ENCODE data around the gene WDR49.
"Not testable (repeated sequence)": the region's sequence is repeated elsewhere in the genome, so short reads cannot be mapped to it uniquely, and the experiment has no call there.

Gene WDR49

DNA sequence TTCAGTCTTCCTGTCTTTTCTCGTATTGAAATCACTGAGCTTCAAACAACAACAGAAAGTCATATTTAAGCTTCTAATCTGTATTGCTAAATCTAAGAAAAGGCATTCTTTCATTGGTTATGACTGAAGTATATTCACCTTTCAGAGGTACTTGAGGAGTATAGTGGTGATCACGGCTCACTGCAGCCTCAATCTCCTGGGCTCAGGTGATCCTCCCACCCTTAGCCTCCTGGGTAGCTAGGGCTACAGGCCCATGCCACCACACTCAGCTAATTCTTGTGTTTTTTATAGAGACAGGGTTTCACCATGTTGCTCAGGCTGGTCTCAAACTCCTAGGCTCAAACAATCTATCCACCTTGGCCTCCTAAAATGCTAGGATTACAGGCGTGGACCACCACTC is 38.7 kb downstream of the WDR49 start:
- DNase-seq, result no peak

DNA sequence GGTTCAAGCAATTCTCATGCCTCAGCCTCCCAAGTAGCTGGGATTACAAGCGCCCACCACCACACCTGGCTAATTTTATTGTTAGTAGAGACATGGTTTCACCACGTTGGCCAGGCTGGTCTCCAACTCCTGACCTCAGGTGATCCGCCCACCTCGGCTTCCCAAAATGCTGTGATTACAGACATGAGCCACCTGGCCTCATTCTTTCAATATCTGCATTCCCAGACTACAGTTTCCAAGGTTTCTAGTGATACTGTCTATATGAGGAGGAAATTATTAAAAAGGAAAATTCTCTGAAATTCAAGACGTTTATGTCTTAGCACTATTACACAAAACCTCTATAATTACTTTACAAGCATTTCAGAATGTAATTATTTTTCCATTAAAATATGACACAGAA is 39.5 kb downstream of the WDR49 start:
- DNase-seq, result not testable (repeated sequence)

DNA sequence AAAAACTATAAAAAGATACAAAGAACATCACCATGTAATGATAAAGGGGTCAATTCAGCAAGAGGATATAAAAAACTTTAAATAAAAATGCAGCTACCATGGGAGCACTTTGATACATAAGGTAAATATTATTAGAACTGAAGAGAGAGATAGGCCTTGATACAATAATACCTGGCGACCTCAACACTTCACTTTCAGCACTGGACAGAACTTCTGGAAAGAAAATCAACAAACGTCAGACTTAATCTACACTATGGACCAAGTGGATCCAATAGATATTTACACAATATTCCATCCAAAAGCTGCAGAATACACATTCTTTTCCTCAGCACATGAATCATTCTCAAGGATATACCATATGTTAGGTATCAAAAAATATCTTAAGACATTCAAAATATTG is 42.0 kb downstream of the WDR49 start:
- DNase-seq, result no peak

DNA sequence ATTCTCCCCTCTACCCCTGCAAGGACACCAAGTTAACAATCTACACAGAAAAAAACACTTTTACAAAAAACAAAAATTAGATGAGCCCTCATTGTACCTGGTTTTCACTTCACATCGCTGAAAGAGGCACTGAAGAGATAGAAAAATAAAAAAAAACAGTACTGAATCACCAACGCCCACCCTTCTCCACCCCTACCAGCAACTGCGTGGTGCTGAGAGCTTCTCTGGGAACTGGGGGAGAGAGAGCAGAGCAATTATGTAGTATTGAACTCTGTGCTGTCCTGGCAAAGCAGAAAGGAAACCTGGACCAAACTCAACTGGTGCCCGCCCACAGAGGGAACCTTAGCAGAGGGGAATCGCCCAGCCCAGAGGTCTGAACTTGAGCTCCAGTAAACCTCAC is 44.6 kb downstream of the WDR49 start:
- DNase-seq, result peak in 1 of 58 donors; percentile 3

DNA sequence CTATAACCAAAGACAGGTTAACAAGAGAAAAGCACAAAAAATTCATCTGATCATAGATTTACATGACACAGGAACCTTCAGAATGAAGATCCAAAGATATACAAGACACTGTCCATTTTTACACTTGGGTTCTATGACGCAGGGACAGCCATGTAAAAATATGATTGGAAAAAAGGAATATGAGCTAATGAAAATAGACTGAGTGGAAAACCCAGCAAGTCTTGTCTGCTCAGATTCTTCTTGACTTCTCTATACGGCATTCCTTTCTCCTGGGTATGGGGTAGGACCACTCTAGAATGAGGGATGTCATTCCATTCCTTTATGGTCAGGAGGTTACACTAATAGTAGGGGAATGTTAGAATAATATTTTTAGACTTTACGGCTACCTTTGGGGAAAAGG is 46.9 kb downstream of the WDR49 start:
- no peak for DNase-seq

DNA sequence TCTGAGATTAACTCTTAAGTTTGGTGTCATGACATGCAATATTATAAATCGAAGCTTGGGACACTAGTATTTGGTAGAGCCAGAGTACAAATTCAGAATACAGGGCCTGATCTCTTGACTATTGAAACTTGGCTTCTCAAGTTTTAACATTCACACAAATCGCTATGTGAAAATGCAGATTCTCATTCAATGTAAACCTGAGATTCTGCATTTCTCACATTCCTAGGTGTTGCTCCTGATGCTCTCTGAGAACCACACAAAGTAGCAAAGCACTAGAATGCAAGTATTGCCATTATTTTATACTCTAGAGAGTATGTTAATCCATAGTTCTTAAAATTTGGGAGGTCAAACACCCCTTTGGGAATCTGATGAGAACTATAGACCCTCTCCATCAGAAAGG is 47.9 kb downstream of the WDR49 start:
- DNase-seq, result no peak

DNA sequence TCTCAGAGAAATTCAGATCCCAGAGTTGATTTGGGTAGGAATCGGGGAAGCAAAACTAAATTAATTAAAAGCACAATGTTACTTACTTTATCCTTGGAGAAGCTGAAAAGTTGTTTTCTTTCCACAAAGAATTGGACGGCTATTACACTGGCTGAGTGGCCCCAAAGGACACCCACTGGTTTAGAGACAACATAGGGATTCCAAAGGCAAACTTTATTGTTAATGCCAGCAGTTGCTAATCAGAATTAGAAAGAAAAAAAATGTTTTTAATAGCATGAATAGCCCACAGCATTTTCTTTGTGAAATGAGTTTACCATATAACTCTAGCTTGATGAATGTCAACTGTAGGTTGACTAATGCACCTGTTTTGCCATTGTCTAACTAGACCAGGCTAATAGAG is 51.7 kb downstream of the WDR49 start:
- no peak for DNase-seq

DNA sequence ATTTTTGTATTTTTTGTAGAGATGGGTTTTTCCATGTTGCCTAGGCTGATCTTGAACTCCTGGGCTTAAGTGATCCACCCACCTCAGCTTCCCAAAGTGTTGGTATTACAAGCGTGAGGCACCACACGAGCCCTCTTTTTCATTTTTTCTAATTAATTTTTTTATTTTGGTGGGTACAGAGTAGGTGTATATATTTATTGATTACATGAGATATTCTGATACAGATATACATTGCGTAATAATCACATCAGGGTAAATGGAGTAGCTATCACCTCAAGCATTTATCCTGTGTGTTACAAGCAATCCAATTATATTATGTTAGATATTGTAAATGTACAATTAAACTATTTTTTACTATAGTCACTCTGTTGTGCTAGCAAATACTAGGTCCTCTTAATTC is 66.1 kb downstream of the WDR49 start:
- no peak for DNase-seq

DNA sequence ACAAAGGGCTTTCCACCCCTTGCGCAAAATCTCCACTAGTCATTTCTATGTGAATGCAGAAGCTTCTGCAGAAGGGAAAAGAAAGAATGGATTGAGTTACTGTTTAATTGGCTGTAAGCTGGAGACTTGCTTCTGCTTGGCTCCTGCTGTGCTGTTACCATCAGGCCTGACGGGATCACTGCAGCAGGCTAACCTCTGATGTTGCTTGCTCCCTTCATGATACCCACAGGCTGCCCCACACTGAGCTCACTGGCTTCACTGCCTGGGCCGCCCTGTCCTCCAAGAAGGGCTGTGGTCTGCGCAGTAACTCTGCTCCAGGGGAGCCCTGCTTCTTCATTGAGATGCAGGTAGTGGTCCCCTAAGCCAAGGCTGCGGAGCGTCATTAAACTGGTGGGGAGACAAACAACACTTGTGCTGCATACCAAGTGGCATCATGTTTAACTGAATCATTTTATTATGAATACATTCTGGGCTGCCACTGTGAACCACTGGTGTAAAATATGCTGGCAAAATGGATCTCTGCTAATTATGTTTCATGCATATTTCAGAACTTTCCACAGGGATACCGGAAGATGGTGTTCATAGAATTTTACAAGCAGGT is 78.6 kb downstream of the WDR49 start:
- DNase-seq, result peak in 40 of 58 donors; percentile 5 to 68 (median 25)

DNA sequence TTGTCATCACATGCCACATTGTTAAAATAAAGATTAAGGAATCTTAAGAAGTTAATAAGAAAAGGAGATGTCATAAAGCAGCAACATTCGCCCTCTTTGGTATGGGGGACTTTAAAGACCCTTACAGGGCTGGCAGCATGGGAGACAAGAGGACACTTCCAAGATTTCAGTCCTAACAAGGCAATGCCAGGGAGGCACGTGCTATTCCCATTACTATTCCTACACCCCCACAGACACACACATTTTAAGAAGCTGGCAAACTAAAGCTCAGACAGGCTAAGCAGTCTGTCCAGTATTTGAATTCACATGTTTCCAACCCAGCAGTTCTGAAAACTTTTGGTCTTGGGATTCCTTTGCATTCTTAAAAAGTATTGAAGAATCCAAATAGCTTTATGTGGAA is 80.8 kb downstream of the WDR49 start:
- no peak for DNase-seq

DNA sequence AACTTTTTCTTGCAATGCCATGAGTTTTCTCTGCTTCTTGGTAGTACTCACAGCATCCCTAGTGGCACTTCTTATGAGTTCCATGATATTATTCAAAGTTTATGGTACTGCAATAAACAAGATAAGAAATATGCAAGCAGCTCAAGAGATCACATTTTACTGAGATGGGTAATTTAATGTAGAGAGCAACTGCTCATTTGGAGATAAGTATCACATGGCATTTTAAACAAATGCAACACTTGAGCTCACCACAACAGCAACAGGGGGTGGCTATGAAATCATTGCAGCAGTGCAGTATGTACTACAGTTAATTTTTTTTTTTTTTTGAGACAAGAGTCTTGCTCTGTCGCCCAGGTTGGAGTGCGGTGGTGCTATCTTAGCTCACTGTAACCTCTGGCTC is 85.1 kb downstream of the WDR49 start:
- no peak for DNase-seq

DNA sequence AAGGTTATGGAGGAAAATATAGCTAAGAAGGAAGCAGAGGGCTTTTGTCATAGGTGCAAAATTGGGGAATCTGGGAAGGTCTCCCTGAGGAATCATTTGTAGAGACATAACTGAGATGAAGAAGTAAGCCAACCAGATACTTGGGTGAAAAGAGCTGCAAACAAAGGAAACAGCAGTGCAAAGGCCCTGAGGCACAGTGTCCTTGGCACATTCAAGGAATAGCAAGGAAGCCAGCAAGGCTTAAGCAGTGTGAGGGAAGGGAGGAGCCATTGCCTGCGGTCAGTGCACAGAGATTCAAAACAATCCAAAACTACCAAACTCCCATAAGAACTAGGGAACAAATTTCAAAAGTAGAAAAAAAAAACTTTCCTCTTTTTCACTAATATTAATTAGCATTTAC is 88.3 kb downstream of the WDR49 start:
- DNase-seq, result no peak

DNA sequence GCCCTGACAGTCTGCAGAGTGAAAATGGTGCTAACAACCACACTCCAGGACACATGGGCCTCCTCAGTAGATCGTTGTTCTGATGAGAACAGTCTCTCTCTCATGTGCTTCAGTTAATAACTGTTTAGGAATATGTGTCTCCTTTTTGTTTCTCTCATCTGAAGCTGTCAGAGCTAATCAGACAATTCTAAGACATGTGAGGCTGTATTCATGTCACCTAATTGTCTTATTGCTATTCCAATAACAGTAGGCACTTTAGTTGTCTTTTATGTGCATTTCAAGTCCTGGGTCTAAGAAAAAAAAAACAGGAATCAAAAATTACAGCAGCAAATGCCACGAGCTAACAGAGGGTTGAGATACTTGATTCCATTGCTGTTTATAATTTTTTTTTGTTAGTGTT is 89.1 kb downstream of the WDR49 start:
- DNase-seq, result no peak

DNA sequence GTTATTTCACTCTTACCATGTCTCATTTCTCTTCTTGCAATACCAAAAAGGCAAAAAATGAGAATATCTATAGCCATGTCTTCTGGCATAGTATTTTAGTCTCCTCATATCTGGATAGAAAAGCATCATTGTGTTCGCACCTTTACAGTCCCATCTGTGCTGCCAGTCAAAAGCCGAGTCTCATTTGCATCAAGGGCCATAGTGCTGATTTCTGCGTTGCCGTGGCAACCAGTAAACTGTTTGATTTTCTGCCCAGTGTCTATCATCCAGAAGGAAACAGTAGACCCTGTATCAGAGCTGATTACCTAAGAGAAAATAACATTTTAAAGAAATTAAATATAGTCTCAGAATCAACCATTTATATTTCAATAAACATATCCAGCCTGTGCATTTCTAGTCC is 93.8 kb downstream of the WDR49 start:
- peak in 19 of 58 donors; percentile 1 to 59 (median 11) for DNase-seq

DNA sequence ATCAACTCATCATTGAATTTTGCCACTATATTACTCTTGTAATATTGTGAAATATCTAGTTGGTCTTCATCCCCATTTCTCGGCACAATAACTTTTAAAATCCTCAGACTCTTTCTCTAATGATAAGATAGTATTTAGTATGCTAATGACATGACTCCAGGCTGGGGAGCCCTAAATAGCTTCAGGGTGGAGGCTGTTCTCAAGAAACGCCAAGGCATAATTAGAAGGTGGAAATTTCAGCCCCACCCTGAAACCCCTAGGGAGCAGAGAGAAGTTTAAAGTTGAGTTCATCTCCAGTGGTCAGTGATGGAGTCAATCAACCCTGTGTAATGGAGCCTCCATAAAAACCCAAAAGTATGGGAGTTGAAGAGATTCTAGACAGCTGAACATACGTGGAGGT is 98.8 kb downstream of the WDR49 start:
- no peak for DNase-seq

DNA sequence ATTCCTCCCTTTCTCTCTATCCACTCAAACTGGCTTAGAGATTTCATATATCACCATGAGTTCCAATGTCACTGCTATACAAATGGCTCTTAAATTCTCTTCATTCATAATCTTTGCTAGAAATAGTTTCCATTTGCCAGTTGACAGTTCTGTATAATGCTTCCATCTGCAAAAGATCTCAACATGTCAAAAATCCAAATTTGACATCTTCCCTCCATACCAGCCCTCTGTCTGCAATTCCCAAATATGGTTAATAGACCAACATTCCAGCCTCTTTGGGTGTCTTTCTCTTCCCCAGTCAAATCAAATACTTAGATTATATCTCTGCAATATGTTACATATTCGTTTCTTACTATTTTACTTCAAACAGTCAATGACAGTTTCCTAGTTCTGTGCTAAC is 115.7 kb downstream of the WDR49 start:
- no peak for DNase-seq

DNA sequence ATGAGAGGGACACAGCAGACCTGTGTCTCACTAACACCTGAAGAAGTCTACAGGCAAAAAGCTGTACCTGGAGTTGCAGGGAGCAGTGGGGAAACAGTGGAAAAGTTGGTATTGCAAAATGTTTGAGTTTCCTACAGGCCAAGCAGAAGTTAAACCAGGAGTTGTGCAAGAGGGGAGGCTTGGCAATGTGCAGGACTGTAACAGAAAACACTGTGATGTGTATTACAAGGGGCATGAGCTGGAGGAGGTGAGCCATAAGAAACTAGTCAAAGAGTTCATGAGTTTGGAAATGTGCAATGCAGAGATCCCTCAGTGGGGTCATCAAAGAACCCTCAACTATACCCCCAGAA is 132.8 kb downstream of the WDR49 start:
- DNase-seq, result no peak

DNA sequence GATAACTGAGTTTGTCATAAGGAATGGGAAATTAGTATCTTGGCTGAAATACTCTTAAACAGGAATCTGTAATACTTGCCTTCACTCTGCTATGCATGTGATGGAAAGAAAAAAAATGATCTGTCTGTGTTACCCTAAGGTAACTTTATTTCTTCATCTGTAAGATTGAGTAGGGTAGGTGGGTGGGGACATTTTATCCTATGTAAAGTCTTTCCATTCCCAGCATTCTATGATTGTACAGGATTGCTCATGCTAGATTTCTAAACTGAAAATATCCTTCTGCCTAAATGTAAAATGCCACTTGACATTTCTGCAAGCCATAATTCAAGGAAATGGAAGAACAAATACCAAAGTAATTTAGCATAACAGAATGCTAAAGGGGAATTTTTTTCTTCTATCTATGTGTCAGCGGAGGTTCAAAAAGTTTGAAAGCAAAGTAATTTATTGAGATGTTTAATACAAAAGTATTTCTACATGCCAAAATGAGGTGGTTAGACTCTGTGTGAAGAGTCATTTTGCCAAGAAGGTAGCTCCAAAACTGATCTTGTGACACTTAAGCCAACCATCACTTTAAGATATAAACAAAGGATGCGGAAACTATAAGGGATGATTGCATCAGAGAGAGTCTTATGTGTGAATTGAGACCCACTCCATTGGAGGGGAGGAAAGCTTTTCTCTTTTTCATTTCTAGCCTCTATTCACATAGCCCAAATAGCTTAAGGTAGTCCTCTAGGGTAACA is 133.3 kb downstream of the WDR49 start:
- no peak for DNase-seq

DNA sequence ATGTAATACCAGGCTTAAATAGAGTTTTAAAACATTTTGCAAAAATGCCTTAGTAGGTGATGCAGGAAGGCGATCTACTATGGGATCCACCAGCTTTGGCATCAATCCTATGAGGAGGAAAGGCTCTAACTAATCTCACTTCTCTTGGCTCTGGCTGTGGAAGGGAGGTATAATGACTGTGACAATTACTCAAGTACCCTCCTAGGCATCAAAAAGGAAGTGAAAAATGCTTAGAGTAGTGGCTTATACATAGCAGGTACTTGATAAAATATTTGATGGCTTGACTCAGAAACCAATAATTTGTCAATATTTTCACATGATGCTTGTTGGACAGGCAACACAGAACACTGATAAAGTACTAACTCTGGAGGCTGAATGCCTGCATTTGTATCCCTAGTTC is 145.8 kb downstream of the WDR49 start:
- DNase-seq, result no peak

DNA sequence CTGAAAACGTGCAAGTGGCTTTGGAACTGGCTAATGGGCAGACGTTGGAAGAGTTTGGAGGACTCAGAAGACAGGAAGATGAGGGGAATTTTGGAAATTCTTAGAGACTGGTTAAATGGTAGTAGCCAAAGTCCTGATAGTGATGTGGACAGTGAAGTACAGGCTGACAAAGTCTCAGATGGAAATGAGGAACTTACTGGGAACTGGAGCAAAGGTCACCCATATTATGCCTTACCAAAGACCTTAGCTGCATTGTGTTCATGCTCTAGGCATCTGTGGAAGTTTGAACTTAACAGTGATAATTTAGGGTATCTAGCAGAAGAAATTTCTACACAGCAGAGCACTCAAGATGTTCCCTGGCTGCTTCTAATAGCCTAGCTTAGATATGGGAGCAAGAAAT is 151.3 kb downstream of the WDR49 start:
- DNase-seq, result no peak

DNA sequence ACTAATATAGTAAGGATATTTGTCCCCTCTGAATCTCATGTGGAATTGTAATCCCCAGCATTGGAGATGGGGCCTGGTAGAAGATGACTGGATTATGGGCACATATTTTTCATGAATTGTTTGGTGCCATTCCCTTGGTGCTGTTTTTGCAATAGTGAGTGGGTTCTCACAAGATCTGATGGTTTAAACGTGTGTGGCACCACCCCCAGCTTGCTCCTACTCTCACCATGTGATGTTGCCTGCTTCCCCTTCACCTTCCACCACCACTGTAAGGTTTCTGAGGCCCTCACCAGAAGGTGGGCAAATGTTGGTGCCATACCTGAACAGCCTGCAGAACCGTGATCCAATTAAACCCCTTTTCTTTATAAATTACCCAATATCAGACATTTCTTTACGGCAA is 151.8 kb downstream of the WDR49 start:
- DNase-seq, result no peak

DNA sequence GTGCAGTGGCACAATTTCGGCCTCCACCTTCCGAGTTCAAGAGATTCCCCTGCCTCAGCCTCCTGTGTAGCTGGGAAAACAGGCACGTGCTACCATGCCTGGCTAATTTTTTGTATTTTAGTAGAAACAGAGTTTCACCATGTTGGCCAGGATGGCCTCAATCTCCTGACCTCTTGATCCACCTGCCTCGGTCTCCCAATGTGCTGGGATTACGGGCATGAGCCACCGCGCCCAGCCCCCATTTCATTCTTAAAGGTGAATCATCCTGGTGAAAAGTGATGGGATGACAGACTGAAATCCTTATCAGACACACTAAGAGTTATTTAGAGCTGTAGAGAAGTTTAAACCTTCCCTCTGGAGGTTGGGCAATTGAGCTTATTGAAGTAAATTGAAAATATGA is 155.8 kb downstream of the WDR49 start:
- DNase-seq, result no peak

DNA sequence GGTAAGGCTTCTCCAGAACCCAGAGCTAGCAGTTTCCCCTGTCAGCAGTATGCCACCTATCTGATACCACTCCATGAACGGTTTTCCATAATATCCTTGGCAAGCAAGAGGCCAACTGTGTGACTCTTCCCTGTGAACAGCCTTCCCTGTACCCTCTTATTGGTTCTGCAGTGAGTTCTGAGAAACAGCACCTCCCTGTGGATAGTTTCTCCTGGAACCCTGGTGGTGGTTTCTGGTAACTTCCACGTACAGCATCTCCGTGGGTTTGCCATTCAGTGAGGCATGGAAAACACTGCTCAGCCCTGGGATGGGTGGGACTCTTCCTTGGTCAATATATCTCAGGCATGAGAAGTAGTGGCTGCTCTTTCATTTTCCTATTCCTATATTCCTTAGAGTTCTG is 160.5 kb downstream of the WDR49 start:
- no peak for DNase-seq

DNA sequence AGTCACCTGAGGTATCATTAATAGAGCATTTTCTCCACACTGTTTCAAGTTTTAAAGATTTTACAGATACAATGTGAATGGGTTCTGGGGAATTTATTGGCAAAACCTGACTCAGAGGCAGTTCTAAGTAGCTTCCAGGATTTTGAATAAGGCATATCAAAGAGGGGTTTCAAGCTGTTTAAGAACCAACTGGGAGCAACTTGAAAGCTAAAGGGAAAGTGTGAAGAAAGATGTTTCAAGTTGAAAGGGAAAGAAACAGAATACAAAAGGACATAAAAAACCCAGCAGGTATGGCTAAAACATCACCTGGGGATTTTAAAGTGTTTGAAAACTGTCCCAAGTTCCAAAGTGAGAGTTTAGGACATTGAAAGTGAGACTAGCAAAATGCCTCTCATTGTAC is 162.1 kb downstream of the WDR49 start:
- no peak for DNase-seq

Measured in anterior cingulate cortex (tissue), 58 donors.